Stimulated activated CD8-positive, alpha-beta memory T cell treated with anti-CD3 and anti-CD28 coated beads, Interleukin-15, amount 100 ng/mL, for 4 hours (primary cell): ENCODE results near the gene KRTAP4-11.
"Not testable (repeated sequence)": the region's sequence is repeated elsewhere in the genome, so short reads cannot be mapped to it uniquely, and the experiment has no call there.

Source experiments
- DNase-seq, 2 donors: peaks; one replicate each; pipeline ENCODE4 v3.0.0-alpha.2; 2020; ENCODE audit warnings: low read depth in 2 of 2

KRTAP4-11 gene

DNA sequence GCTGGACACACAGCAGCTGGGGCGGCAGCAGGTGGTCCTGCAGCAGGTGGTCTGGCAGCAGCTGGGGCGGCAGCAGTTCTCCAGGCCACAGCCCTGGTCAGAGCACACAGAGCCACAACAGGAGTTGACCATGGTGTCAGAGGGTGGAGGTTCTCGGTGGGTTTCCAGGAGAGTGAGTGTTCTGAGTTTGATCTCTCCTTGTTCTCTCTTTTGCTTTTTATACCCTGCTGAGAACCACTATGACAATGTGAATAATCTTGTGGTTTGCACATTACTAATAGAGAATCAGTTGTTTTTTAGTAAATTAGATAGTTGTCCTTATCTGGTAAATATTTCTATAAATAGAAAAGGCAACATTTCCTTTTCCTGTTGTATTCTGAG is 5.8 kb upstream of the KRTAP4-11 start, which contains the start of gene KRTAP4-12:
Gene KRTAP4-12 (minus strand): TSS at position 192 of the 381 bp plus-strand sequence. CDS start 60 bp downstream, at position 132.
- DNase-seq: not testable (repeated sequence)

DNA sequence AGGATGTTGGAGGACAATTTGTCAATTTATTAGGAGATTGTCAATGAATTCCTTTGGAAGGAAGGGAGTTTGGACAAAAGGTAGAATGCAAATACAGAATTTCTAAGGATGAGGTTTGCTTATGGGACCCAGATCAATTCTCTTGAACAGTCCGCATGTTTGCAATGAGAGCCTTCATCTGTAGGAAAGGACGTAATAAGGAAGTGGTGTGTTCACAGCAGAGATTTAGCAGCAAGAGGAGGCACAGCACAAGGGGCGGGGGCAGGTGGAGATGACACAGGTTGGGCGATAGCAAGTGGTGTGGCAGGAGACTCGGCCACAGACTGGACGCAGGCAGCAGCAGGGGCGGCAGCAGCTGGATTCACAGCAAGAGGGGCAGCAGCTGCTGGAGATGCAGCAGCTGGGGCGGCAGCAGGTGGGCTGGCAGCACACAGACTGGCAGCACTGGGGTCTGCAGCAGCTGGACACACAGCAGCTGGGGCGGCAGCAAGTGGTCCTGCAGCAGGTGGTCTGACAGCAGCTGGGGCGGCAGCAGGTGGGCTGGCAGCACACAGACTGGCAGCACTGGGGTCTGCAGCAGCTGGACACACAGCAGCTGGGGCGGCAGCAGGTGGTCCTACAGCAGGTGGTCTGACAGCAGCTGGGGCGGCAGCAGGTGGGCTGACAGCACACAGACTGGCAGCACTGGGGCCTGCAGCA is 5.3 kb upstream of the KRTAP4-11 start:
- DNase-seq: not testable (repeated sequence)

DNA sequence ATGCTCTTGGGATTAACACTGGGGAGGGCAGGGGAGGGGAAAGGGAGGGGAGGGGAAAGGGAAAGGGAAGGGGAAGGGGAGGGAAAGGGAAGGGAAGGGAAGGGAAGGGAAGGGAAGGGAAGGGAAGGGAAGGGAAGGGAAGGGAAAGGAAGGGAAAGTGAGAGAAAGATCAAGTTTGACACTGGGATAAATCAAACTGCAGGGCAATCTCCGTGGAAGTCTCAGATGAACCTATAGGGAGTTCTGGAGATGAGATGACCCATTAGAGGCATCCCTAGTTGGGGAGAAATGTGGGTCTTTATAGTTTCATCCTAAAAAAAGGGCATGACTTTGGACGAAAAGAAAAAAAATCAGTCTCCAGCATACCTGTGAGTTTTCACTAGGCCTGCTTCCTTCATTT is 3.6 kb upstream of the KRTAP4-11 start:
- no peak for DNase-seq

DNA sequence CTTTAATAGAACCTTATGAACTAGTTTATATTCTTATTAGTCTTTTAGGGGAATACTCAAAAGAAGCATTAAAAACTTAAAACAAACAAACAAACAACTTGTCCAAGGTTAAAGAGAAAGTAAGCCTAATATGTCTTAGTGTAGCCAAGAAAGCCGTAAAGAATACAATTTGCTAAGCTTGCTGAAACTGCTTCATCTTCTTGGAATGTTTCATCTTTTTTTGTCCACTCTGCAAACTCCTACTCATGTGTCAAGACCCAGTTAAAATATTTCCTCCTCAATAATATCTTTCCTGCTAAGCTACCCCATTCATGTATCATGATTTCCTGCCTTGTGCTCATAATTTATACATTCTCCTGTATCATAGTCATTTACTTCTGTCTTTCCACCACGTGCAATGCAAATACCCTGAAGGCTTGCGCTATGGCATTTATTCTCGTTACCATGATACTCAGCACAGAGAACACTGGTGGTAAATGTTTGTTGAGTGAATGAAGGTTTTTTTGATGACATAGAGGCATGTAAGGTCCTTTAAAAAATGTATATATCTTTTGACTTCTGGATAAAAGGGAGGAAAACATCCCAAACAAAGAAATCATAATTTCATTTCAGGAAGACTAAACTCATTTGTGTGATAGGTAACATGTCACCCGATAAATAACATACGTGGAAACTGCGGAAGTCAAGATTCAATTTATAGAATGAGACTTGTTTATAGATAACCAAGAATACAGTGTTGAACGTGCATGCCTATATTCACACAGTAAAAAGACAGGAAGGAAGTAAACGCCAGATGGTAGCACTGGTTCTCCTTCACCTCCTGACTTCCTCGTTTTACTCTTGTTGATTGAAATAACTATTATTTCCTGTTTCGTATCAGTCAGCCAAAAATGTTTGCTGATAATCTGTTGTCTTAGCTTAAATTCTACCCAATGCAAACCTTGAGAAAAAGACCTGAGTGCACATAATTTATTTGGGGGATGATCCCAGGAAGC is 1.8 kb upstream of the KRTAP4-11 start:
- DNase-seq: not testable (repeated sequence)

DNA sequence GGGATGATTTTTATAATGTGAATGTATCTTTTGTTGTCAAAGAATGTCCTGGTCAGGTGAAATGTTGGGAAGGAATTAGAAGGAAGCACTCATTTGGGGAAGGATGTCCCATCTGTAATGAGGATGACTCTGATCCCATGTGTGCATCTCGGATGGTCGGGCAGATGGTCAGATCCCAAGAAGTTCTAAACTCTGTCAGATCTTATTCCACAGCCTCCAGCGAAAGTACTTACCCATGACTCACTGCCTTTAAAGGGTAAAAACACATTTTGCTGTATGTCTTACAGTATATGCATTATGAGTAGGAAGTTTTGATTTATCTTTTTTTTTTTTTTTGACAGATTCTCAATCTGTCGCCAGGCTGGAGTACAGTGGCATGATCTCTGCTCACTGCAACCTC is 548 bp upstream of the KRTAP4-11 start:
- DNase-seq: no peak

DNA sequence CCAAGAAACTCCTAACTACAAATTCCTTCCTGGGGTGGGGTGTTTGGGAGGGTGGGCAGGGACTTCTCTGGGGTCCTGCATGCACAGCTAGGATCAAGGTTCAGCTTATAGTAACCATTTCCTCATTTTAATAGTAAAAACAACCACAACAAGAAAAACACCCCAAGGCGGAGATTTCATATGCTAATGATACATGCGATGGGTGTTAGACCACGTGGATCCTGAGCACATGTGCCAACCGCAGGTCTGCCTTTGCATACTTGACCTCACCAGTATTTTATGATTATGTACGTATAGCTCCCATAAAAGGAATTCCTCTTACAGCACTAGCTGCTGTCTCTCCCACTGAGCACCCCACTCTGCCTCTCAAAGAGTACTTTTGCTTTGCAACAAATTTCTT is 1.9 kb downstream of the KRTAP4-11 start:
- no peak for DNase-seq

DNA sequence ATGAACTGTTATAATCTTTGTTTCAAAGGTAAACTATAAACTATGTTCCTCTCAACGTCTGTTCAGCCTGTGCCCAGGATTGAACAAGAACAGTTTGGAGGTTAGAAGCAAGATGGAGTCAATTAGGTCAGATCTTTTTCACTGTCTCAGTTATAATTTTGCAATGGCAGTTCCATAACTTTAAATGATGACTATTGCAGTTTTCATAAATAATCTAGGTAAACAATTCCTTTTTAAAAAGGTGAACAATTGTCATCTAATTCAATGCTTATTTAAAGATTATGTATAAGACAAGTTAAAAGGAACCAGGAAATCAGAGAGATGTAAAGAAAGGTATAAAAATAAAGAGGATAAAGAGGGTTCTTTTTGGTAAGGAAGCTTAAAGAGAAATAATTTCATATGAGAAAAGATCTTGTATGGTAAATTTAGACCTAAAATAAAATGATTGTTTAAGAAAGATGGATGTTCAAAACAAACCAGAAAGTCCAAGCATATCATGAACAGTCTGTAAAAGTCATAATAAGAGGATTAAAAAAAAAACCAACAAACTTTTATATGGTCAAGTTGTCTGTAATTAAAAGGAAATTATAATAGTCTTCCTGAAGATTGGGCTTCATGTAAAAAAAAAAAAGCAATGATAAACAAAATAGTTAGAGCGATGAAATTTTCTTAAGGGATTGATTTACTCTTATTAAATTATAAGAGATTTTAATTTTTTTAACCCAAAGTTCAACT is 6.9 kb downstream of the KRTAP4-11 start:
- no peak for DNase-seq

DNA sequence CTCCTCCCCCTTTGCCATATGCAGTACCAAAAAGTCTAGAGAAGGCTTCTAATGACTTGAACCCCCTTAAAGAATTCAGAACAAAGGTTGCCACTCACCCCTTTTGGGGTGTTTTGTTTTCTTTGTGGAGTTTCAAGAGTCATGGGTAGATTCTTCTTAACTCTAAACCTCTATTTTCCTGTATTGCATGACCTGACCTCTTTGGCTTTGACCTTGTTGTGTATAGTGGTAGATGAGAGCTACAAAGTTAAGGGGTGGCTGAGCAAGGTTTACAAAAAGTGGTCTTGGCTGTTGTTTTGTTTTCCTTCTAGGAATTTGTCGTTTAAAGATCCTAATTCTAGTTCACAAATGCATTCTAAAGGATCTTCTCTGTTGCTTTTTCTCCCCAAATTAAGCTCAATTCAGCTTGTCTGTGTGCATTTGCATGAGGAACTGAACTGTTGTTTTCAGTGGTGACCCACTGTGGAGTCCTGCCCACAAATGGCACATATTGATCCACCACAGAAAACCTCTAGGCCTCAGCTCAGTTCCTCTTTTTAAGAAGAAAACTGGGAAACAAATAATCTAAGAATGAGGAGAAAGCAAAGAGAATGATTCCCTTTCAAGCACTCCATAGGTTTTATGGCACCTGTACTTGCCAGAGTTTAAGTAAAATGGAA is 9.3 kb downstream of the KRTAP4-11 start:
- not testable (repeated sequence) for DNase-seq

DNA sequence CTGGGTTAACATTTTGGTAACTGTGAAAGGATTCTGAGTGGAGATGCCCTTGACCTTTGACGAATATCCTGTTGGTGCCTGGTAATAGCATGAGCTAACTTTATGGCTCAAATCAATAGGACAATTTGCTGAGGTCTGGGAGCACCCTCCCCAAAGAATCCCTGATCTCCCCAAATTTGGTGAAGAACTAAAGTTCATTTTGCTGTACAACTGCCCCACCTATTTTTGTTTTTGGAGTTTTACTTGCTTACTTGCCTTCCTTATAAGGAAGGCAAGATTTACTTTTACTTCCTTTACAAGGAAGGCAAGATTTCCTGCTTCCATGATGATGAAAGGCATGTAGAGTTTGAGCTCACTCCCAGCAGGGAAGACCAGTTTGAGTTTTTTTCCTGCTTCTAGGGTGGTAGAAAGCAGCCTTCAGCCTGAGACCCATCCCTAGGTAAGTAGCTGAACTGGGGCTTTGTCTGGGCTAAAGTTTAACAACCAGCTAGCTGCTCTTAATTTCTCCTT is 10.2 kb downstream of the KRTAP4-11 start:
- no peak for DNase-seq

DNA sequence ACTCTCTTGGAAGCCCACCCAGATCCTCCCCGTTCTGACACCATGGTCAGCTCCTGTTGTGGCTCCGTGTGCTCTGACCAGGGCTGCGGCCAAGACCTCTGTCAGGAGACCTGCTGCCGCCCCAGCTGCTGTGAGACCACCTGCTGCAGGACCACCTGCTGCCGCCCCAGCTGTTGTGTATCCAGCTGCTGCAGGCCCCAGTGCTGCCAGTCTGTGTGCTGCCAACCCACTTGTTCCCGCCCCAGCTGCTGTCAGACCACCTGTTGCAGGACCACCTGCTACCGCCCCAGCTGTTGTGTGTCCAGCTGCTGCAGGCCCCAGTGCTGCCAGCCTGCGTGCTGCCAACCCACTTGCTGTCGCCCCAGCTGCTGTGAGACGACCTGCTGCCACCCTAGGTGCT is 12.8 kb downstream of the KRTAP4-11 start, which contains the start of gene KRTAP4-9:
Gene KRTAP4-9 (plus strand): TSS at position 43 of the 400 bp plus-strand sequence. CDS start 0 bp downstream, at position 43.
- DNase-seq: not testable (repeated sequence)

DNA sequence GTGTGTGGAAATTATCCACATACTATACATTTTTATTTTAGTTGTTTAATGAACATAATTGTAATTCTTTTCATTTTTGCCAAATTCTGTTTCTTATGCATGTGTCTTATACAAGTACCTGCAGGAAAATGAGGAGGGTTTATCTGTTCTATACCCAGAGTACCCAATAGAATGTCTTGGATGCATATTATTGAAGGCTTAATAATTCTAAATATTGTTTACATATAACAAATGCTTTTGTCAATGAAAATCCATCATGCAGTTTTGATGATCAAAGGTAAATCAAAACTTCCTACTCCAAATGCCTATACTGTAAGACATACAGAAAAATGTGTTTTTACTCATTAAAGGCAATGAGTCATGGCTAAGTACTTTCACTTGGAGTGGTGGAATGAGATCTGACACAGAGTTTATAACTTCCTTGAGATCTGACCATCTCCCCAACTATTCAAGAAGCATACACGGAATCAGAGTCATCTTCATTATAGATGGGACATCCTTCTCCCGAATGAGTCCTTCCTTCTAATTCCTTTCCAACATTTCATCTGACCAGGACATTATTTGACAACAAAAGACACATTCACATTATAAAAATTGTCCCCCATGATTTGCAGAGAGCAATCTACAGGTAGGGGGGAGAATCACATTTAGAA is 13.7 kb downstream of the KRTAP4-11 start:
- not testable (repeated sequence) for DNase-seq

DNA sequence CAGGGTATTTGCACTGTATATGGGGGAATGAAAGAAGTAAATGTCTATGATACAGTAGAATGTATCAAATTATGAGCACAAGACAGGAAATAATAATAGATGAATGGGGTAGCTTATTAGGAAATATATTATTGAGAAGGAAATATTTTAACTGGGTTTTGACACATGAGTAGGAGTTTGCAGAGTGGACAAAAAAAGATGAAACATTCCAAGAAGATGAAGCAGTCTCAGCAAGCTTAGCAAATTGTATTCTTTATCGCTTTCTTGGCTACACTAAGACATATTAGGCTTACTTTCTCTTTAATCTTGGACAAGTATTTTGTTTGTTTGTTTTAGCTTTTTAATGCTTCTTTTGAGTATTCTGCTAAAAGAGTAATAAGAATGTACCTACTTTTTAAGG is 14.3 kb downstream of the KRTAP4-11 start:
- DNase-seq: no peak

DNA sequence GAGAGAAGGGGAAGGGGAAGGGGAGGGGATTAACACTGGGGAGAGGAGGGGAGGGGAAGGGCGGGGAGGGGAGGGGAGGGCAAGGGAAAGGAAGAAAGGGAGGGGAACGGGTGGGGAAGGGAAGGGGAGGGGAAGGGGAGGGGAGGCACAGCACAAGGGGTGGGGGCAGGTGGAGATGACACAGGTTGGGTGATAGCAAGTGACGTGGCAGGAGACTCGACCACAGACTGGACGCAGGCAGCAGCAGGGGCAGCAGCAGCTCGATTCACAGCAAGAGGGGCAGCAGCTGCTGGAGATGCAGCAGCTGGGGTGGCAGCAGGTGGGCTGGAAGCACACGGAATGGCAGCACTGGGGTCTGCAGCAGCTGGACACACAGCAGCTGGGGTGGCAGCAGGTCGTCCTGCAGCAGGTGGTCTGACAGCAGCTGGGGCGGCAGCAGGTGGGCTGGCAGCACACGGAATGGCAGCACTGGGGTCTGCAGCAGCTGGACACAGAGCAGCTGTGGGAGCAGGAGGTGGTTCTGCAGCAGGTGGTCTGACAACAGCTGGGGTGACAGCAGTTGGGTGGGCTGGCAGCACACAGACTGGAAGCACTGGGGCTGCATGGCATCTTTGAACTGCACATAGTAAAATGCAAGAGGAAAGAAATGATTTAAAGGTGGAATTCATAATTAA is 16.4 kb downstream of the KRTAP4-11 start, which contains the start of gene KRTAP4-16:
Gene KRTAP4-16 (minus strand): TSS at position 624 of the 674 bp plus-strand sequence. CDS start 0 bp downstream, at position 624.
- DNase-seq: no peak

DNA sequence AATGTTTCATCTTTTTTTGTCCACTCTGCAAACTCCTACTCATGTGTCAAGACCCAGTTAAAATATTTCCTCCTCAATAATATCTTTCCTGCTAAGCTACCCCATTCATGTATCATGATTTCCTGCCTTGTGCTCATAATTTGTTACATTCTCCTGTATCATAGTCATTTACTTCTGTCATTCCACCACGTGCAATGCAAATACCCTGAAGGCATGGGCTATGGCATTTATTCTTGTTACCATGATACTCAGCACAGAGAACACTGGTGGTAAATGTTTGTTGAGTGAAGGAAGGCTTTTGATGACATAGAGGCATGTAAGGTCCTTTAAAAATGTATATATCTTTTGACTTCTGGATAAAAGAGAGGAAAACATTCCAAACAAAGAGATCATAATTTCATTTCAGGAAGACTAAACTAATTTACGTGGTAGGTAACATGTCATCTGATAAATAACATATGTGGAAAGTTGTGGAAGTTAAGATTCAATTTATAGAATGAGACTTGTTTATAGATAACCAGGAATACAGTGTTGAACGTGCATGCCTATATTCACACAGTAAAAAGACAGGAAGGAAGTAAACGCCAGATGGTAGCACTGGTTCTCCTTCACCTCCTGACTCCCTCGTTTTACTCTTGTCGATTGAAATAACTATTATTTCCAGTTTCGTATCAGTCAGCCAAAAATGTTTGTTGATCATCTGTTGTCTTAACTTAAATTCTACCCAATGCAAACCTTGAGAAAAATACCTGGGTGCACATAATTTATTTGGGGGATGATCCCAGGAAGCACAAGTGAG is 18.3 kb downstream of the KRTAP4-11 start:
- DNase-seq: not testable (repeated sequence)

DNA sequence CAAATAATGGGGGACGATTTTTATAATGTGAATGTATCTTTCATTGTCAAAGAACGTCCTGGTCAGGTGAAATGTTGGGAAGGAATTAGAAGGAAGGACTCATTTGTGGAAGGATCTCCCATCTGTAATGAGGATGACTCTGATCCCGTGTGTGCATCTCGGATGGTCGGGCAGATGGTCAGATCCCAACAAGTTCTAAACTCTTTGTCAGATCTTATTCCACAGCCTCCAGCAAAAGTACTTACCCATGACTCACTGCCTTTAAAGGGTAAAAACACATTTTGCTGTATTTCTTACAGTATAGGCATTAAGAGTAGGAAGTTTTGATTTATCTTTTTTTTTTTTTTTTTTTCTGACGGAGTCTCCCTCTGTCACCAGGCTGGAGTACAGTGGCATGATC is 19.7 kb downstream of the KRTAP4-11 start:
- DNase-seq: no peak

DNA sequence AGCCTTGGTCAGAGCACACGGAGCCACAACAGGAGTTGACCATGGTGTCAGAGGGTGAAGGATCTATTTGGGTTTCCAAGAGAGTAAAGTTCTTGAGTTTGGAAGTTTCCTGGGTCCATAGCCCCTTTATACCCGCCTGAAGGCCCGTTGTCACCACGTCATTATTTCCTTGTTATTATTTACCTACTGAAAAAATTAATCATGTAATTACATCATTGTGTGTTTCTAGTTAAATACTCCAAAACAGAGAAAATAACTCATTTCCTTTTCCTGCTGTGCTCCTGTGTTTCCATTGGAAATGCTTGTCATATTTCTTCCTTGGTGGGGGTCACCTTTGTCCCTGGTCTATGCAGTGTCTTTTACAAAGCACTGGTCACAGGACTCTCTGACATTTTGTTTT is 20.1 kb downstream of the KRTAP4-11 start, which contains the start of gene KRTAP4-8:
Gene KRTAP4-8 (minus strand): TSS at position 101 of the 400 bp plus-strand sequence. CDS start 58 bp downstream, at position 43.
- DNase-seq: no peak

DNA sequence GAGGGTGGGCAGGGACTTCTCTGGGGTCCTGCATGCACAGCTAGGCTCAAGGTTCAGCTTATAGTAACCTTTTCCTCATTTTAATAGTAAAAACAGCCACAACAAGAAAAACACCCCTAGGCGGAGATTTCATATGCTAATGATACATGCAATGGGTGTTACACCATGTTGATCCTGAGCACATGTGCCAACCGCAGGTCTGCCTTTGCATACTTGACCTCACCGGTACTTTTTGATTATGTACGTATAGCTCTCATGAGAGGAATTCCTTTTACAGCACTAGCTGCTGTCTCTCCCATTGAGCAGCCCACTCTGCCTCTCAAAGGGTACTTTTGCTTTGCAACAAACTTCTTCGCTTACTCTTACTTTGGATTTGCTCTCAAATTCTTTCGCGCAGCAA is 22.1 kb downstream of the KRTAP4-11 start:
- DNase-seq: no peak

DNA sequence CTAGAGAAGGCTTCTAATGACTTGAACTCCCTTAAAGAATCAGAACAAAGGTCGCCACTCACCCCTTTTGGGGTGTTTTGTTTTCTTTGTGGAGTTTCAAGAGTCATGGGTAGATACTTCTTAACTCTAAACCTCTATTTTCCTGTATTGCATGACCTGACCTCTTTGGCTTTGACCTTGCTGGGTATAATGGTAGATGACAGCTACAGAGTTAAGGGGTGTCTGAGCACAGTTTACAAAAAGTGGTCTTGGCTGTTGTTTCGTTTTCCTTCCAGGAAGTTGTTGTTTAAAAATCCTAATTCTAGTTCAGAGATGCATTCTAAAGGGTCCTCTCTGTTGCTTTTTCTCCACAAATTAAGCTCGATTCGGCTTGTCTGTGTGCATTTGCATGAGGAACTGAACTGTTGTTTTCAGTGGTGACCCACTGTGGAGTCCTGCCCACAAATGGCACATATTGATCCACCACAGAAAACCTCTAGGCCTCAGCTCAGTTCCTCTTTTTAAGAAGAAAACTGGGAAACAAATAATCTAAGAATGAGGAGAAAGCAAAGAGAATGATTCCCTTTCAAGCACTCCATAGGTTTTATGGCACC is 29.3 kb downstream of the KRTAP4-11 start:
- not testable (repeated sequence) for DNase-seq
